MM.1S (cell line): ENCODE results near the gene BBX.

Experiments
- DNase-seq: peaks from one replicate; pipeline ENCODE4 v3.0.0-alpha.2; 2015
- H2AFZ ChIP-seq: fragments of 300-600 bp; sonication (generic); 2 replicates; pipeline ENCODE4 v1.6.0; 2016; ENCODE audit warnings: antibody characterized with exemption, low read length
- H3F3A ChIP-seq: fragments of 300-600 bp; sonication (generic); 2 replicates; pipeline ENCODE4 v1.6.1; 2016; ENCODE audit warnings: mild to moderate bottlenecking, antibody characterized with exemption, low read length, moderate library complexity, mixed read lengths; ENCODE audit not compliant: insufficient read depth
- H3K27ac ChIP-seq: fragments of 300-600 bp; sonication (generic); 2 replicates; pipeline ENCODE4 v1.5.1; 2016; ENCODE audit warnings: mild to moderate bottlenecking, low read length
- H3K27me3 ChIP-seq: fragments of 300-600 bp; sonication (generic); replicated peaks from 2 replicates; pipeline ENCODE4 v1.6.0; 2016; ENCODE audit warnings: low read length; ENCODE audit not compliant: insufficient read depth
- H3K36me3 ChIP-seq: fragments of 300-600 bp; sonication (generic); replicated peaks from 2 replicates; pipeline ENCODE4 v1.6.1; 2016; ENCODE audit warnings: mild to moderate bottlenecking, low read length, mixed read lengths; ENCODE audit not compliant: insufficient read depth
- H3K4me1 ChIP-seq: fragments of 300-600 bp; sonication (generic); 2 replicates; pipeline ENCODE4 v1.6.1; 2016; ENCODE audit warnings: low read length, mixed read lengths
- H3K4me2 ChIP-seq: fragments of 300-600 bp; sonication (generic); 2 replicates; pipeline ENCODE4 v1.6.0; 2016; ENCODE audit warnings: low read depth, low read length
- H3K4me3 ChIP-seq: fragments of 300-600 bp; sonication (generic); 2 replicates; pipeline ENCODE4 v1.5.1; 2016; ENCODE audit warnings: low read length, mixed read lengths
- H3K79me2 ChIP-seq: fragments of 300-600 bp; sonication (generic); 2 replicates; pipeline ENCODE4 v1.6.1; 2016; ENCODE audit warnings: mixed run types, low read length, mixed read lengths
- H3K9ac ChIP-seq: fragments of 300-600 bp; sonication (generic); 2 replicates; pipeline ENCODE4 v1.6.1; 2016; ENCODE audit warnings: low read length, mixed read lengths
- H3K9me2 ChIP-seq: fragments of 300-600 bp; sonication (generic); replicated peaks from 2 replicates; pipeline ENCODE4 v1.6.1; 2016; ENCODE audit warnings: mild to moderate bottlenecking, low read length, mixed read lengths; ENCODE audit not compliant: insufficient read depth
- H3K9me3 ChIP-seq: fragments of 300-600 bp; sonication (generic); replicated peaks from 2 replicates; pipeline ENCODE4 v1.6.1; 2016; ENCODE audit warnings: mild to moderate bottlenecking, low read length, mixed read lengths; ENCODE audit not compliant: insufficient read depth
- H4K20me1 ChIP-seq: fragments of 300-600 bp; sonication (generic); 2 replicates; pipeline ENCODE4 v1.6.1; 2016; ENCODE audit warnings: mild to moderate bottlenecking, low read length, moderate library complexity, mixed read lengths; ENCODE audit not compliant: insufficient read depth
- CTCF ChIP-seq: fragments of 300-600 bp; sonication (generic); IDR thresholded peaks from 2 replicates; pipeline ENCODE4 v1.5.1; 2016; ENCODE audit warnings: antibody characterized with exemption, low read length, mixed read lengths
- EZH2 ChIP-seq: fragments of 300-600 bp; sonication (generic); optimal IDR thresholded peaks from 2 replicates; pipeline ENCODE3; 2017; ENCODE audit warnings: low read depth, mild to moderate bottlenecking, antibody characterized with exemption, low read length, mixed read lengths
- EZH2phosphoT487 ChIP-seq: fragments of 300-600 bp; sonication (generic); IDR thresholded peaks from 2 replicates; pipeline ENCODE4 v1.6.1; 2018; ENCODE audit warnings: antibody characterized with exemption, low read length

BBX gene

GRCh38 chr3:107663266-107663665 is 140.5 kb downstream of the BBX start:
- no peaks in the 10 kb centered on the region for H3K36me3 ChIP-seq
- no peak overlapping the region for H3K9ac ChIP-seq
- TF ChIP-seq CTCF (no peak), EZH2phosphoT487 (no peak), EZH2 (no peak)
- no peak overlapping the region for H3K27ac ChIP-seq
- H3K79me2 ChIP-seq, result peaks cover 4% of the 10 kb centered on the region; the same call in 1 of the 2 replicates
- DNase-seq, result no peak
- no peak overlapping the region for H3K4me3 ChIP-seq
- H2AFZ ChIP-seq, result no peak overlapping the region
- no peaks in the 10 kb centered on the region for H3K9me3 ChIP-seq
- no peaks in the 10 kb centered on the region for H3K9me2 ChIP-seq
- H3F3A ChIP-seq, result no peaks in the 10 kb centered on the region; the same call in 1 of the 2 replicates
- no peak overlapping the region for H3K4me2 ChIP-seq
- H4K20me1 ChIP-seq, result no peaks in the 10 kb centered on the region
- peaks cover 11% of the 10 kb centered on the region for H3K4me1 ChIP-seq
- H3K27me3 ChIP-seq, result no peaks in the 10 kb centered on the region

GRCh38 chr3:107664614-107665013 is 141.9 kb downstream of the BBX start:
- H3K36me3 ChIP-seq, result no peaks in the 10 kb centered on the region
- TF ChIP-seq EZH2 (no peak), EZH2phosphoT487 (no peak), CTCF (no peak)
- peaks cover 11% of the 10 kb centered on the region for H3K4me1 ChIP-seq
- H2AFZ ChIP-seq, result no peak overlapping the region
- no peak overlapping the region for H3K4me3 ChIP-seq
- H3K27me3 ChIP-seq, result no peaks in the 10 kb centered on the region
- no peak overlapping the region for H3K9ac ChIP-seq
- no peak overlapping the region for H3K27ac ChIP-seq
- no peak for DNase-seq
- H3F3A ChIP-seq, result no peaks in the 10 kb centered on the region; the same call in 1 of the 2 replicates
- peaks cover 4% of the 10 kb centered on the region; the same call in 1 of the 2 replicates for H3K79me2 ChIP-seq
- no peaks in the 10 kb centered on the region for H4K20me1 ChIP-seq
- H3K9me3 ChIP-seq, result no peaks in the 10 kb centered on the region
- H3K4me2 ChIP-seq, result no peak overlapping the region
- no peaks in the 10 kb centered on the region for H3K9me2 ChIP-seq

GRCh38 chr3:107665351-107665750 is 142.6 kb downstream of the BBX start:
- peaks cover 11% of the 10 kb centered on the region for H3K4me1 ChIP-seq
- no peak overlapping the region for H3K27ac ChIP-seq
- H3K79me2 ChIP-seq, result peaks cover 4% of the 10 kb centered on the region; the same call in 1 of the 2 replicates
- H3K27me3 ChIP-seq, result no peaks in the 10 kb centered on the region
- H3K9ac ChIP-seq, result no peak overlapping the region
- H3K36me3 ChIP-seq, result no peaks in the 10 kb centered on the region
- TF ChIP-seq EZH2phosphoT487 (no peak), EZH2 (no peak)
- H2AFZ ChIP-seq, result no peak overlapping the region
- no peak overlapping the region for H3K4me2 ChIP-seq
- H3K4me3 ChIP-seq, result no peak overlapping the region
- no peaks in the 10 kb centered on the region for H3K9me3 ChIP-seq
- H3K9me2 ChIP-seq, result no peaks in the 10 kb centered on the region
- no peaks in the 10 kb centered on the region for H4K20me1 ChIP-seq
- H3F3A ChIP-seq, result no peaks in the 10 kb centered on the region; the same call in 1 of the 2 replicates
- DNase-seq, result no peak

GRCh38 chr3:107666853-107667252 is 144.1 kb downstream of the BBX start:
- Histone ChIP-seq H3K79me2 (peaks cover under 1% of the 10 kb centered on the region; the same call in 1 of the 2 replicates), H3K4me1 (peaks cover 4% of the 10 kb centered on the region), H3K9me3 (no peaks in the 10 kb centered on the region), H3K4me2 (no peak overlapping the region), H3K27ac (no peak overlapping the region), H3F3A (no peaks in the 10 kb centered on the region), H2AFZ (no peak overlapping the region), H3K36me3 (no peaks in the 10 kb centered on the region), H3K9ac (no peak overlapping the region), H3K4me3 (no peak overlapping the region), H3K9me2 (no peaks in the 10 kb centered on the region), H4K20me1 (no peaks in the 10 kb centered on the region), H3K27me3 (no peaks in the 10 kb centered on the region)
- TF ChIP-seq CTCF (no peak), EZH2 (no peak), EZH2phosphoT487 (no peak)
- DNase-seq, result no peak
